Measurements from ENCODE around the gene BRME1. TPM values are rescaled to one million over a fixed set of nuclear protein-coding genes. Genes with fewer than 3 reads are reported as not detected.
A peak's percentile ranks its signal among the peaks of the same experiment; 100 is the strongest.

Gene BRME1
- polyA plus RNA-seq, 1 experiment = 0.94 TPM

GRCh38 chr19:13873834-13874515 is 31.9 kb downstream of the BRME1 start:
- no peaks in the 10 kb centered on the region for H3K27me3 ChIP-seq (ENCODE audit: control insufficient read depth, insufficient read depth, low read length)
- no peak overlapping the region for H3K4me3 ChIP-seq (ENCODE audit: low read depth, low read length)
- ChIA-PET CTCF (interaction anchor here (1.0 to 1.7 kb wide), 5 partner anchors 12 to 197 kb away, joined by 3 to 5 read pairs (median 4); no protein-coding TSS in a partner anchor), POLR2A (no interaction called here)
- no peaks in the 10 kb centered on the region for H3K36me3 ChIP-seq (ENCODE audit: control insufficient read depth, insufficient read depth, low read length)
- DNase-seq (ENCODE audit: low read depth) = no peak
- no peak for TF ChIP-seq CTCF (IDR thresholded peaks at IDR 0.05; ENCODE audit: insufficient read depth, low read depth, low read length)

- ChIA-PET POLR2A (interaction anchor here (0.5 to 0.6 kb wide), 3 partner anchors 19 to 33 kb away, joined by 3 to 9 read pairs (median 6); no protein-coding TSS in a partner anchor), CTCF (interaction anchor here (1.0 to 2.8 kb wide), 3 partner anchors 10 to 206 kb away, joined by 3 to 7 read pairs (median 4); no protein-coding TSS in a partner anchor)
- Histone ChIP-seq H3K36me3 (ENCODE audit: control insufficient read depth, insufficient read depth, low read length) (no peaks in the 10 kb centered on the region), H3K27me3 (ENCODE audit: control insufficient read depth, insufficient read depth, low read length) (no peaks in the 10 kb centered on the region), H3K4me3 (ENCODE audit: low read depth, low read length) (peak overlapping the region; percentile 19)
- TF ChIP-seq CTCF (IDR thresholded peaks at IDR 0.05; ENCODE audit: insufficient read depth, low read depth, low read length) = peak; percentile 40
- DNase-seq (ENCODE audit: low read depth) = no peak
Observed at GRCh38 chr19:13872695-13873389, 33.1 kb downstream of the BRME1 start.

- no peak for TF ChIP-seq CTCF (IDR thresholded peaks at IDR 0.05; ENCODE audit: insufficient read depth, low read depth, low read length)
- Histone ChIP-seq H3K36me3 (ENCODE audit: control insufficient read depth, insufficient read depth, low read length) (no peaks in the 10 kb centered on the region), H3K27me3 (ENCODE audit: control insufficient read depth, insufficient read depth, low read length) (no peaks in the 10 kb centered on the region), H3K4me3 (ENCODE audit: low read depth, low read length) (peak overlapping the region; percentile 19; the same call in 1 of the 2 replicates)
- CTCF ChIA-PET = interaction anchor here (1.2 to 2.8 kb wide), 2 partner anchors 10 to 206 kb away, joined by 3 to 7 read pairs; no protein-coding TSS in a partner anchor
- POLR2A ChIA-PET = interaction anchor here (0.5 to 0.6 kb wide), 3 partner anchors 19 to 33 kb away, joined by 3 to 9 read pairs (median 6); no protein-coding TSS in a partner anchor
- no peak for DNase-seq (ENCODE audit: low read depth)
Observed at GRCh38 chr19:13872339-13872694, 33.6 kb downstream of the BRME1 start.

GRCh38 chr19:13870873-13871272 is 35.0 kb downstream of the BRME1 start:
- no peak for DNase-seq (ENCODE audit: low read depth)
- ChIA-PET CTCF (interaction anchor here (1.1 to 2.8 kb wide), 2 partner anchors 8 to 161 kb away, joined by 3 to 7 read pairs; partner anchors contain the start of gene IL27RA), POLR2A (no interaction called here)
- Histone ChIP-seq H3K36me3 (ENCODE audit: control insufficient read depth, insufficient read depth, low read length) (no peaks in the 10 kb centered on the region), H3K4me3 (ENCODE audit: low read depth, low read length) (no peak overlapping the region), H3K27me3 (ENCODE audit: control insufficient read depth, insufficient read depth, low read length) (no peaks in the 10 kb centered on the region)
- TF ChIP-seq CTCF (IDR thresholded peaks at IDR 0.05; ENCODE audit: insufficient read depth, low read depth, low read length) = no peak

- Histone ChIP-seq H3K27me3 (ENCODE audit: control insufficient read depth, insufficient read depth, low read length) (no peaks in the 10 kb centered on the region), H3K36me3 (ENCODE audit: control insufficient read depth, insufficient read depth, low read length) (no peaks in the 10 kb centered on the region), H3K4me3 (ENCODE audit: low read depth, low read length) (no peak overlapping the region)
- no peak for TF ChIP-seq CTCF (IDR thresholded peaks at IDR 0.05; ENCODE audit: insufficient read depth, low read depth, low read length)
- POLR2A ChIA-PET = interaction anchor here (0.6 kb wide), 1 partner anchor 201 kb away, joined by 3 read pairs; no protein-coding TSS in a partner anchor
- CTCF ChIA-PET = interaction anchor here (0.6 to 1.8 kb wide), 3 partner anchors 10 to 190 kb away, joined by 3 to 4 read pairs (median 4); no protein-coding TSS in a partner anchor
- DNase-seq (ENCODE audit: low read depth) = no peak
Observed at GRCh38 chr19:13869281-13869680, 36.6 kb downstream of the BRME1 start.

All from BJ (cell line).